OCI-LY1 (cell line): ENCODE measurements around the gene NT5C3A.

Experiments
- EZH2 ChIP-seq: fragments of 200-600 bp; sonication (generic), shearing (Covaris generic); IDR thresholded peaks from 2 replicates; pipeline ENCODE4 v1.8.0; 2017; ENCODE audit warnings: borderline replicate concordance, mixed run types, mild to moderate bottlenecking, antibody characterized with exemption, low read length, moderate library complexity, mixed read lengths
- TF ChIP-seq, protein P1 (sequence below): fragments of 200-600 bp; sonication (generic), shearing (Covaris generic); IDR thresholded peaks from 2 replicates; pipeline ENCODE4 v1.5.1; 2017; ENCODE audit warnings: mild to moderate bottlenecking, antibody characterized with exemption, low read length, moderate library complexity, mixed read lengths

DNA sequence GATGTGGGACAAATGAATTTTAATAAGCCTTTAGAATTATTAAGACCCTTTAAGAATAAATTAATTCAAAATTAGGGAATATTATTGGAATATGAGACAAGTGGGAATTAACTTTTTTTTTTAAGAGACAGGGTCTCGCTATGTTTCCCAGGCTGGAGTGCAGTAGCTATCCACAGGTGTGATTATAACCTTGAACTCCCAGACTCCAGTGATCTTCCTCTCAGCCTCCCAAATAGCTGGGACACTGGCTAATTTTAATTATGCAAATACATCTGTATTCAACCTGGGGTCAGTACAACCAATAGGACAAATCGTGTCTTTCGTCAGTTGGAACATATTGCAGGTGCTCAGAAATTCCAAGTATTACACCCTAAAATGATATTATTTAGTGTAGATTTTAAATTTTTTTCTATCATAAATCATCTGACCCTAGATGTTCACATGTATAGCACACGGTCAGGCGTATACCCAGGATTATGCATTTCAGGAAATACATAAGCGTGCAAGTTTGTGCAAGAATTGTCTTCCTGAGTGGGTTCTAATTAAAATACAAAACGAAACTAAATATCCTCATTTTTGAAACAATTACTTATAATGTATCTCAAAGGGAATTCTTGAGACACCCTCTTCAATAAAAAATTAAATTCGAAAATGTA lies 1.2 kb downstream of the NT5C3A start:
- TF ChIP-seq, protein P1, sequence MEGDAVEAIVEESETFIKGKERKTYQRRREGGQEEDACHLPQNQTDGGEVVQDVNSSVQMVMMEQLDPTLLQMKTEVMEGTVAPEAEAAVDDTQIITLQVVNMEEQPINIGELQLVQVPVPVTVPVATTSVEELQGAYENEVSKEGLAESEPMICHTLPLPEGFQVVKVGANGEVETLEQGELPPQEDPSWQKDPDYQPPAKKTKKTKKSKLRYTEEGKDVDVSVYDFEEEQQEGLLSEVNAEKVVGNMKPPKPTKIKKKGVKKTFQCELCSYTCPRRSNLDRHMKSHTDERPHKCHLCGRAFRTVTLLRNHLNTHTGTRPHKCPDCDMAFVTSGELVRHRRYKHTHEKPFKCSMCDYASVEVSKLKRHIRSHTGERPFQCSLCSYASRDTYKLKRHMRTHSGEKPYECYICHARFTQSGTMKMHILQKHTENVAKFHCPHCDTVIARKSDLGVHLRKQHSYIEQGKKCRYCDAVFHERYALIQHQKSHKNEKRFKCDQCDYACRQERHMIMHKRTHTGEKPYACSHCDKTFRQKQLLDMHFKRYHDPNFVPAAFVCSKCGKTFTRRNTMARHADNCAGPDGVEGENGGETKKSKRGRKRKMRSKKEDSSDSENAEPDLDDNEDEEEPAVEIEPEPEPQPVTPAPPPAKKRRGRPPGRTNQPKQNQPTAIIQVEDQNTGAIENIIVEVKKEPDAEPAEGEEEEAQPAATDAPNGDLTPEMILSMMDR, result no peak
- no peak for TF ChIP-seq EZH2
